Duodenal mucosa (tissue), 2 donors: Measurements from ENCODE around the gene CD79A.
"Not testable (repeated sequence)": the region's sequence is repeated elsewhere in the genome, so short reads cannot be mapped to it uniquely, and the experiment has no call there.

Source experiments
- H3K27ac ChIP-seq: one replicate; pipeline ENCODE4 v1.7.0; 2013; ENCODE audit warnings: low read depth, low read length
- H3K27me3 ChIP-seq, 2 donors: one replicate each; pipeline ENCODE4 v1.7.0; 2013; ENCODE audit warnings: low read length in 2 of 2, control low read depth in 1 of 2; ENCODE audit not compliant: insufficient read depth in 2 of 2, control insufficient read depth in 1 of 2
- H3K36me3 ChIP-seq, 2 donors: one replicate each; pipeline ENCODE4 v1.7.0; 2013; ENCODE audit warnings: low read length in 2 of 2, control low read depth in 1 of 2; ENCODE audit not compliant: insufficient read depth in 2 of 2, control insufficient read depth in 1 of 2
- H3K4me1 ChIP-seq, 2 donors: one replicate each; pipeline ENCODE4 v1.7.0; 2013; ENCODE audit warnings: low read length in 2 of 2, control low read depth in 1 of 2; ENCODE audit not compliant: insufficient read depth in 2 of 2, control insufficient read depth in 1 of 2
- H3K4me3 ChIP-seq, 2 donors: one replicate each; pipeline ENCODE4 v1.7.0; 2013; ENCODE audit warnings: low read length in 2 of 2, low read depth in 1 of 2
- H3K9ac ChIP-seq, 2 donors: one replicate each; pipeline ENCODE4 v1.7.0; 2013; ENCODE audit warnings: low read length in 2 of 2, low read depth in 1 of 2
- H3K9me3 ChIP-seq, 2 donors: one replicate each; pipeline ENCODE4 v1.7.0; 2013; ENCODE audit warnings: low read length in 2 of 2, control low read depth in 1 of 2; ENCODE audit not compliant: control insufficient read depth in 1 of 2

Gene CD79A

DNA sequence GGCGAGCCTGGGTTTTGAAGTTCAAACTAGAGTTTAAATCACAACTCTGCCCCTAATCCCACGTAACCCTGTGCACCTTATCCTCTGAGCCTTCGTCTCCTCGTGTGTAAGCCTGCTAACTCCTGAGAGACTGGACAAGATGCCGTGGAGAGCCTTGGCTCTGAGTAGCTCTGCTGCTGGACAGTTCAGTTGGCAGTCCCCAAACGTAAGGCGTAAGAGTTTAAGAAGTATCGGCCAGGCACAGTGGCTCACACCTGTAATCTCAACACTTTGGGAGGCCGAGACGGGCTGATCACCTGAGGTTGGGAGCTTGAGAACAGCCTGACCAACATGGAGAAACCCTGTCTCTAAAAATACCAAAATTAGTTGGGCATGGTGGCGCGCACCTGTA is 4.7 kb upstream of the CD79A start:
- H3K27ac ChIP-seq: no peak overlapping the region
- H3K36me3 ChIP-seq: peaks cover 11 to 33% of the 10 kb centered on the region in 2 donors
- peaks cover 47 to 66% of the 10 kb centered on the region in 2 donors for H3K4me1 ChIP-seq
- H3K9ac ChIP-seq: no peak overlapping the region
- no peaks in the 10 kb centered on the region for H3K27me3 ChIP-seq
- H3K9me3 ChIP-seq: no peaks in the 10 kb centered on the region
- H3K4me3 ChIP-seq: no peak overlapping the region

GRCh38 chr19:41872775-41873647 is 4.1 kb upstream of the CD79A start:
- no peak overlapping the region for H3K4me3 ChIP-seq
- H3K4me1 ChIP-seq: peaks cover 42 to 66% of the 10 kb centered on the region in 2 donors
- no peaks in the 10 kb centered on the region for H3K9me3 ChIP-seq
- H3K9ac ChIP-seq: no peak overlapping the region
- no peaks in the 10 kb centered on the region for H3K27me3 ChIP-seq
- H3K27ac ChIP-seq: no peak overlapping the region
- H3K36me3 ChIP-seq: peaks cover 11 to 33% of the 10 kb centered on the region in 2 donors

- Histone ChIP-seq H3K4me1 (peaks cover 16 to 44% of the 10 kb centered on the region in 2 donors), H3K27ac (peak overlapping the region; percentile 41), H3K36me3 (peaks cover 0 to 14% of the 10 kb centered on the region in 2 donors)
- H3K27me3 ChIP-seq, H3K9me3 ChIP-seq, H3K4me3 ChIP-seq, H3K9ac ChIP-seq: not testable (repeated sequence)
These were observed 1.1 kb upstream of the CD79A start for GRCh38 chr19:41875973-41876372.

DNA sequence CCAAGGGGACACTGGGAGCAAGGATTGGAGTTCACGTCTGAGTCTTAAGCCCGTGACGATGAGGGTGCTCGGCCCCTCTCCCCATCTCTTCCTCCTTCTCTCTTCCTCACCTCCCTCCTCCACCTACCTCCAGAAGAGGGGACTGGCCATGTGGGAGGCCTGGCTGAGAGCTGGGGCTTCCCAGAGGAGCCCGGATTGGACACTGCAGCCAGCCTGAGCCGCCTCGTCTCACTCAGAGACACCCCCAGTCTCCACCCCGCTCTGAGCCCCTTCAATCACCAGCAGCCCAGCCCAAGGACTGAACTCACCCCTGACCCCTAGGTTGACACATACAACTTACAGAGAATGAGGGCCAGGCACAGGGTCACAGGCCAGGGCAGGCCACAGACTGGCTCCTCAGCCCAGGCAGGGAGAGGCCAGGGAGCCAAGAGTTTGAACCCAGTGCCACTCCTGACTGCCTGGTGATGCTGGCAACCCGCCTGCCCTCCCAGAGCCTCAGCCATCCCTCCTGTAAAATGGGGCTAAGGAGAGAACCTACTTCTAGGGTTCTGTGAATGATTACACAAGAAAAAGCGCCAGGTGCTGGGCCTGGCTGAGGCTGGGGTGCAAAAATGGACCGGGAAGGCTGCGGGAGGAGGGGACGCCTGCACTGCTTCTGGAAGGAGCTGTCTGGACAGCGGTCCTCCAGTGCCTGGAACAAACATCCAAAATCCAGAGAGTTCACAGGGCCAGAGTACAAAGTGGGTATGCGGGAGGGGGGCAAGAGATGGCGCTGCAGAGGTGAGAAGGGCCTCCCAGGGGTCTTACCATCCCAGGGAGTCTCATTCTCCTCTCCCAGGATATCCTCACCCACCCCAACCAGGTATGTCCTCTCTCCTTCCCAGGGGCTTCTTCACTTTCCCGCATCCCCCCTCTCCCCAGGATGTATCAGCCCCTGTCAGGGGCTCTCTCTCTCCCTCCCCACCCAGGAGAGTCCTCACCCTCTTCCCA is 1.1 kb downstream of the CD79A start:
- no peak overlapping the region for H3K27ac ChIP-seq
- no peak overlapping the region for H3K9ac ChIP-seq
- H3K27me3 ChIP-seq: no peaks in the 10 kb centered on the region
- H3K4me3 ChIP-seq: no peak overlapping the region
- peaks cover 8 to 25% of the 10 kb centered on the region in 2 donors for H3K4me1 ChIP-seq
- no peaks in the 10 kb centered on the region for H3K36me3 ChIP-seq
- no peaks in the 10 kb centered on the region for H3K9me3 ChIP-seq

- Histone ChIP-seq H3K4me3 (no peak overlapping the region), H3K36me3 (no peaks in the 10 kb centered on the region), H3K9me3 (no peaks in the 10 kb centered on the region), H3K27me3 (no peaks in the 10 kb centered on the region), H3K27ac (no peak overlapping the region), H3K9ac (no peak overlapping the region), H3K4me1 (peaks cover 12 to 28% of the 10 kb centered on the region in 2 donors)
These were observed 2.0 kb downstream of the CD79A start for GRCh38 chr19:41879080-41879479.

DNA sequence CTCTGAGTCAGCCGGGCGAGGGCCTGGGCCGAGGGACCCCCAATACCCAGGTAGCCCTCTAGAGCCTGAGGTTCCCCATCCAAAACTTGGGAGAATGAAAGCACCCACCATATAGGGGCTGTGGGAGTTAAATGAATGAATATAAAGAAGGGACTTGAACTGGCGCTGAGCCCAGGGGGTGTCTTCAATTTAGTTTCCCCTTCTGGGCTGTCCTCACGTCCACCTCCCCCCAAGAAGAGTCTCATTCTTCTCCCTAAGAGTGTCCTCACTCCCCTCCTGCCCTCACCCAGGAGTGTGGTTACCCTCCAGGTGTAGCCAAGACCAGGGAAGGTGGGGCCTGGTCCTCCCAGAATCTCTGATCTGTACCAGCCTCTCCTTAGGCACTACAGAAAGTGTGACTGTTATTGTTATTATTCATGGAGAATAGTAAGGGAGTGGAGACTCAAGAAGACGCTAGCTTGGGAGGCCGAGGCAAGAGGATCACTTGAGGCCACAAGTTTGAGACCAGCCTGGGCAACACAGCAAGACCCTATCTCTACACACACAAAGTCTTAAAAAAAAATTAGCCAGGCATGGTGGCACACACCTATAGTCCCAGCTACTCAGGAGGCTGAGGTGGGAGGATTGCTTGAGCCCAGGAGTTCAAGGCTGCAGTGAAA is 2.7 kb downstream of the CD79A start:
- Histone ChIP-seq H3K27me3 (no peaks in the 10 kb centered on the region), H3K9ac (no peak overlapping the region), H3K4me3 (no peak overlapping the region), H3K36me3 (no peaks in the 10 kb centered on the region), H3K27ac (no peak overlapping the region), H3K4me1 (peaks cover 12 to 31% of the 10 kb centered on the region in 2 donors), H3K9me3 (no peaks in the 10 kb centered on the region)

GRCh38 chr19:41880329-41880708 is 3.2 kb downstream of the CD79A start:
- H3K9ac ChIP-seq: no peak overlapping the region
- no peaks in the 10 kb centered on the region for H3K9me3 ChIP-seq
- no peaks in the 10 kb centered on the region for H3K36me3 ChIP-seq
- no peaks in the 10 kb centered on the region for H3K27me3 ChIP-seq
- no peak overlapping the region for H3K4me3 ChIP-seq
- peaks cover 15 to 36% of the 10 kb centered on the region in 2 donors for H3K4me1 ChIP-seq
- no peak overlapping the region for H3K27ac ChIP-seq

DNA sequence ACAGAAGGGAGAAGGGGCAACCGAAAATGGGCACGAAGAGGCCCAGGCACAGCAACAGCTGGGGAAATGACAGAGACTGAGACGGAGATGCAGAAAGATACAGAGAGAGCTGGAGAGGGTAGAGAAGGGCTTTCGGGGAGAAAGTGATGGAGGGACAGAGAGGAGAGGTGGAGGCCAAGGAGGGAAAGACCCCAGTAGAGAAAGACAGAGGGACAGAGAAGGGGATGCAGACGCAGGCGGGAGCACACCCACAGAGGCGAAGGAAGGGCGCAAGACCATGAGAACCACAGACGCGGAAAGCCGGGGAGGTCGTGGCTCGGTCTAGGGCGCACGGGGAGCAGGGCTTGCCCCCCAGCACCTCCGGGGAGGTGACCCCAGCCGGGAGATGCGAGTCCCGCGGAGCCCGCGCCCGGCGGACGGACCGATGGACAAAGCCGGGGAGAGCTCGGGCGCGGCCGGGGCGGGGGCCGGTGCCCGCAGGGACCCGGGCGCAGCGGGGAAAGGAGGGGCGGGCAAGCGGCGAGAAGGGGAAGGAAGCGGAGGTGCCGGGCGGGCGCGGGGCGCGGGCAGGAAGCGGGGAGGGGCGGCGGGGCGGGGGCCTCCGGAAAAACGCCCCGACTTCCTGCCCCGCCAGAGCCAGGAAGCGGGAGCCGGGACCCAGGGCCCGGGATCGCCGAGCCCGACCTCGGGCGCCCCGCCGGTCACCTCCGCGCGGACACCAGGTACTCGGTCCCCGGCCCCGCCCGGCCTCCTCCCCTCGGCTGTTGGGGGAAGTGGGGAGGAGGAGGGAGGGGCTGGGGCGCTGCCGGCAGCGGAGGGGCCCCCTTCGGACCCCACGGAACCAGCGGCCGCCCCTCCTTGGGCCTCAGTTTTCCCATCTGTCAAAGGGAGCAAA is 5.7 kb downstream of the CD79A start, which contains the start of gene ARHGEF1:
TSS of gene ARHGEF1 (plus strand) at position 617 of the 895 bp plus-strand sequence. CDS start 4,899 bp downstream, outside the sequence.
- peaks cover 29 to 45% of the 10 kb centered on the region in 2 donors for H3K4me1 ChIP-seq
- peak within 1 kb of the TSS; percentile 90 to 95 for H3K4me3 ChIP-seq
- H3K9me3 ChIP-seq: no peaks in the 10 kb centered on the region
- H3K27me3 ChIP-seq: no peaks in the 10 kb centered on the region
- H3K27ac ChIP-seq: peak within 1 kb of the TSS; percentile 62
- H3K9ac ChIP-seq: peak within 1 kb of the TSS; percentile 89 to 98
- H3K36me3 ChIP-seq: no peaks in the 10 kb centered on the region

GRCh38 chr19:41883463-41883820 is 6.4 kb downstream of the CD79A start:
- Histone ChIP-seq H3K9me3 (no peaks in the 10 kb centered on the region), H3K4me3 (peak overlapping the region; percentile 90 to 95), H3K27me3 (no peaks in the 10 kb centered on the region), H3K27ac (peak overlapping the region; percentile 46), H3K4me1 (peaks cover 34 to 45% of the 10 kb centered on the region in 2 donors), H3K36me3 (peaks cover 0 to 4% of the 10 kb centered on the region in 2 donors), H3K9ac (peak overlapping the region; percentile 89 to 98)
